ENCODE measurements around the gene NAXE.
"Not testable (repeated sequence)": the region's sequence is repeated elsewhere in the genome, so short reads cannot be mapped to it uniquely, and the experiment has no call there.

The NAXE gene

DNA sequence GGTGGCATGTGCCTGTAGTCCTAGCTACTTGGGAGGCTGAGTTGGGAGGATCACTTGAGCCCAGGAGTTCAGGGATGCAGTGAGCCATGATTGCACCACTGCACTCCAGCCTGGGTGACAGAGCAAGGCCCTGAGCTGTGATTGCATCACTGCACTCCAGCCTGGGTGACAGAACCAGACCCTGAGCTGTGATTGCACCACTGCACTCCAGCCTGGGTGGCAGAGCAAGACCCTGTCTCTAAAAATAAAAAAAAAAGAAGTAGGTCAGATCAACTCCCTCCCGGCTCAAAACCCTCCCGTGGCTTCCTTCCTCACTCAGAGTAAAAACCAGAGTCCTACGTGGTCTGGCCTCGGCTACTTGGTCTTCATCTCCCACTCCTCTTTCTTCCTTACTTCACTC lies 38.6 kb upstream of the NAXE start:
- H3K27me3 ChIP-seq (ENCODE audit: insufficient read depth, low read length); H3K4me1 ChIP-seq (ENCODE audit: insufficient read depth, low read length); H3K27ac ChIP-seq (ENCODE audit: low read length); H3K9me3 ChIP-seq (ENCODE audit: insufficient read depth, low read depth, low read length); H3K9ac ChIP-seq (ENCODE audit: low read depth, low read length); H3K4me3 ChIP-seq (ENCODE audit: low read length): not testable (repeated sequence)
- peaks cover 75% of the 10 kb centered on the region for H3K36me3 ChIP-seq (ENCODE audit: insufficient read depth, low read depth, low read length)

DNA sequence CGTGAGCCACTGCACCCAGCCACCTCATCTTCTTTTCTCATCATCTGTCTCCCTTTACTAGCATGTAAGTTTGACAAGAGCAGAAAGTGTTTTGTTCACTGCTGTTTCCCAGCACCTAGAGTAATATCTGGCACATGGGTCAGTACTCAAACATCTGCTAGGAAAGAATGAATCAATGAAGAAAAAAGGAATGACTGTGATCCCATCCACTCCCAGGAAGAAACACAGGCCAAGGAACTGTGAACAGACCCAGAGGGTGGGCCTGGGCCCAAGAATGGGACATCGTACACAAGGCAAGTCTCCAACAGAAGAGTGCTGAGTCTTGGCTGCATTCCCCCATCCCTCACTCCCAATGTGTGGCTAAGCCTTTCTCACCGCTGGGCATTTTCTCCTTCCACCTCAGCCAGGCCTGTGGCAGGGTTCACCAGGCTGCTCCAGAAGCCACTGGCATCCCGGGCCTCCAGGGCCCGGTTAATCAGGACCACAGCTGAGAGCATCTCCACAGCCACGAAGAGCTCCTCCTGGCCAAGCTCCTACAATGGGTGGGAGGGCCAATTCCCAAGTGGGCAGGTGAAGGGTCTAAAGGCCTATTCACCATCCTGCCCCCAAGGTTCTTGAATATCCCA lies 37.6 kb upstream of the NAXE start:
- no peak overlapping the region for H3K4me3 ChIP-seq (ENCODE audit: low read length)
- H3K9ac ChIP-seq (ENCODE audit: low read depth, low read length), result no peak overlapping the region
- H3K9me3 ChIP-seq (ENCODE audit: insufficient read depth, low read depth, low read length), result no peaks in the 10 kb centered on the region
- no peaks in the 10 kb centered on the region for H3K4me1 ChIP-seq (ENCODE audit: insufficient read depth, low read length)
- peaks cover 65% of the 10 kb centered on the region for H3K36me3 ChIP-seq (ENCODE audit: insufficient read depth, low read depth, low read length)
- H3K27ac ChIP-seq (ENCODE audit: low read length), result no peak overlapping the region
- H3K27me3 ChIP-seq (ENCODE audit: insufficient read depth, low read length), result no peaks in the 10 kb centered on the region

DNA sequence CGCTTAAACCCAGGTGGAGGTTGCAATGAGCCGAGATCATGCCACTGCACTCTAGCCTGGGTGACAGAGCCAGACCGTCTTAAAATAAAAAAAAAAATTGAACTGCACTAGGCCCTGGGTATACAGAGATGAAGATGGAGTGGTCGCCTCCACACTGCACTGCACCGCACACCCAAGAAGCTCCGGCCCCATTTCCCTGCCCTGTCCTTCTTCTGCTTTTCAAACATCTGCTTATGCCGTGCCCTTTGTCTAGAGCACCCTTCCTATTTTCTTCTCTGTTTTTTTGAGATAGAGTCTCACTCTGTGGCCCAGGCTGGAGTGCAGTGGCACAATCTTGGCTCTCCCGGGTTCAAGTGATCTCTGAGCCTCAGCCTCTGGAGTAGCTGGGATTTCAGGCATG lies 36.6 kb upstream of the NAXE start:
- H3K36me3 ChIP-seq (ENCODE audit: insufficient read depth, low read depth, low read length), result peaks cover 70% of the 10 kb centered on the region
- H3K9ac ChIP-seq (ENCODE audit: low read depth, low read length), result no peak overlapping the region
- H3K9me3 ChIP-seq (ENCODE audit: insufficient read depth, low read depth, low read length), result no peaks in the 10 kb centered on the region
- H3K27me3 ChIP-seq (ENCODE audit: insufficient read depth, low read length), result no peaks in the 10 kb centered on the region
- no peak overlapping the region for H3K4me3 ChIP-seq (ENCODE audit: low read length)
- H3K27ac ChIP-seq (ENCODE audit: low read length), result no peak overlapping the region
- H3K4me1 ChIP-seq (ENCODE audit: insufficient read depth, low read length), result no peaks in the 10 kb centered on the region

DNA sequence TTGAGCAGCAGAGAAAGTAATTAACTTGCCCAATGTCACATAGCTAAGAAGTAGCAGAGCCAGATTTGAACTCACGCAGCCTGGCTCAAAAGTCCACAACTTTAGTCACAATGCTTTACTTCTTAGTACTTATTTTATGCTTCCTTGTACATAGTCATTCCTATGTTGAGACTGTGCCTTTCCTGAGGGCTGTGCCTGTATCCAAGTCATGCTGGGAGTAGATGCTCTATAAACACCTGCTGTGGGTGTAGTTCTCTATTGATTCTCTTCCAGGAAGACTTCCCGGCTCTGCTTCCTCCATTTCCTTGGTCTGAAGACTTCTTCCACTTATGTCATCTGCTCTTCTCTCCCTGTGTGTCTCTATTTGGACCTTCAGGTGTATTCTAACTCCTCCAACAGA lies 35.9 kb upstream of the NAXE start:
- no peaks in the 10 kb centered on the region for H3K27me3 ChIP-seq (ENCODE audit: insufficient read depth, low read length)
- no peaks in the 10 kb centered on the region for H3K4me1 ChIP-seq (ENCODE audit: insufficient read depth, low read length)
- H3K27ac ChIP-seq (ENCODE audit: low read length), result no peak overlapping the region
- peaks cover 70% of the 10 kb centered on the region for H3K36me3 ChIP-seq (ENCODE audit: insufficient read depth, low read depth, low read length)
- no peak overlapping the region for H3K9ac ChIP-seq (ENCODE audit: low read depth, low read length)
- H3K4me3 ChIP-seq (ENCODE audit: low read length), result no peak overlapping the region
- H3K9me3 ChIP-seq (ENCODE audit: insufficient read depth, low read depth, low read length), result no peaks in the 10 kb centered on the region

DNA sequence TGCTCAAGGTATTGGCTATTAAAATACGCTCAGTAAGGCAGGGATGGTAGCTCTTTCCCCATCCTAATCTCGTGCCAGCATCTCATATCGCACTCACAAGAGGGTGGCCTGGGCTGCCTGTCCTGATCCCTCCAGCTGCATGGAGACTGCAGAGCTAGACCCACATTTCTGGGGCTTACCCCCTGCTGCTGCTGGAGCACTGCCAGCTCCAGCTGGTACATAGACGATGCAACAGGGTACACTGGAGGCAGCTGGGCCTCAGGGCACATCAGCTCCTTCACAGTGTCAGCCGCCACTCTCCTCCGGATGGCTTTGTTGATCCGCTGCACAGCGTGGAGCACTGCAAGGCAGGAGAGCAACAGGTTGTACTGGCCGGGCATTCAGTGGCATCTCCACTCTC lies 35.2 kb upstream of the NAXE start:
- Histone ChIP-seq H3K36me3 (ENCODE audit: insufficient read depth, low read depth, low read length) (peaks cover 68% of the 10 kb centered on the region), H3K27ac (ENCODE audit: low read length) (no peak overlapping the region), H3K4me3 (ENCODE audit: low read length) (no peak overlapping the region), H3K27me3 (ENCODE audit: insufficient read depth, low read length) (no peaks in the 10 kb centered on the region), H3K9ac (ENCODE audit: low read depth, low read length) (no peak overlapping the region), H3K9me3 (ENCODE audit: insufficient read depth, low read depth, low read length) (no peaks in the 10 kb centered on the region), H3K4me1 (ENCODE audit: insufficient read depth, low read length) (no peaks in the 10 kb centered on the region)

DNA sequence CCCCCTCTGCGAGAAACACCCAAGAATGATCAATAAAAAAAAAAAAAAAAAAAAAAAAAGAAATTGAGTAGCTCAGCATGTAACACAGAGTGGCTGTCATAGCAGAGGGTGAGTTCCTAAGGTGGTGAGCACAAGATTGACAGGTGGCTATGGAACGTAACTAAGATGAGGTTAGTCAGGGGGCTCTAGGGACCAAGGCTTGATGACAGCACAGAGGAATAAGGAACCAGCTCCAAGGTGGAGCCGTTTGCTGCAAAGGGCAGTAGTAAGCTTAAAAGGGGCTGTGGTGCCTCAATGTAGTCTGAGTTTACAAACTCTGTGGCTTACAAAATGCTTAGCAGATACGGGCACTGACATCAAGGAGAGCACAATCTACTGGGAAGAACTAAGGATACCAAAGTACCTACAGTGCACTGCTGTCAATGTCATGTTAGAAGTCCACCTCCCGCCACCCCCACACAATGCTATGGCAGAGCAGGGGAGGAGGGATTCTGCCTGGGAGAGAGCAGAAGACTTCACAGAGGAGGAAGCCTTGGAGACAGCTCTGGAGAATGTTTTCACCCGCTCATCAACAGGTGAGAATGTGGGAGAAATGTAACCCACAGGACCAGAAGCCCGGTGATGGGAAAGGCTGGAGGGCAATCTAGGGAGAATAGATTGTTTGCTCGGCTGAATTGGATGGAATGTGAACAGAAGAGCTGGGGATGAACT lies 32.3 kb upstream of the NAXE start:
- Histone ChIP-seq H3K4me1 (ENCODE audit: insufficient read depth, low read length) (no peaks in the 10 kb centered on the region), H3K27ac (ENCODE audit: low read length) (no peak overlapping the region), H3K9me3 (ENCODE audit: insufficient read depth, low read depth, low read length) (no peaks in the 10 kb centered on the region), H3K27me3 (ENCODE audit: insufficient read depth, low read length) (no peaks in the 10 kb centered on the region), H3K4me3 (ENCODE audit: low read length) (no peak overlapping the region), H3K9ac (ENCODE audit: low read depth, low read length) (no peak overlapping the region), H3K36me3 (ENCODE audit: insufficient read depth, low read depth, low read length) (peaks cover 73% of the 10 kb centered on the region)

DNA sequence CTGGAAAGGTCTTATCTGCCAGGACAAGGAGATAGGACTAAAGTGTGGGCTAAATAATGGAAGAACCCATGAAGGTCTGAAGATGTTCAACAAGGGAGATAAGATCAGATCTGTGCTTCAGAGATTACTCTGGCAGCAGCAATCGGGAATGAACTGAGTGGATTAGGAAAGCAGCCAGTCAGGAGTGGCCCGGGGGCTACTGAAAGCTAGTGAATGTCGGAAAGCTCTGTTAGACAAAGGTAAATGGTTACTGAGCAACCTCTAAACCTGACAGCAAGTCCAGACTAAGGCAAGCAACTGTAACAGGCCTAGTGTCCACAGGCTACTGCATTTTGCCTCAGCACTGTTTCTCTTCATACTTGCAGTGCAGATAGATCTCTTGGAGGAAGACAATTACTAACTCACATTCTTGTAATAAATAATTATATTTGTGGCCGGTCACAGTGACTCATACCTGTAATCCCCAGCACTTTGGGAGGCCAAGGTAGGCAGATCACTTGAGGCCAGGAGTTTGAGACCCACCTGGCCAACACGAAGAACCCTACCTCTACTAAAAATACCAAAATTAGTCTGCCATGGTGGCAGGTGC lies 31.7 kb upstream of the NAXE start:
- no peaks in the 10 kb centered on the region for H3K27me3 ChIP-seq (ENCODE audit: insufficient read depth, low read length)
- H3K9me3 ChIP-seq (ENCODE audit: insufficient read depth, low read depth, low read length), result no peaks in the 10 kb centered on the region
- H3K4me3 ChIP-seq (ENCODE audit: low read length), result no peak overlapping the region
- no peaks in the 10 kb centered on the region for H3K4me1 ChIP-seq (ENCODE audit: insufficient read depth, low read length)
- no peak overlapping the region for H3K27ac ChIP-seq (ENCODE audit: low read length)
- no peak overlapping the region for H3K9ac ChIP-seq (ENCODE audit: low read depth, low read length)
- H3K36me3 ChIP-seq (ENCODE audit: insufficient read depth, low read depth, low read length), result peaks cover 73% of the 10 kb centered on the region

DNA sequence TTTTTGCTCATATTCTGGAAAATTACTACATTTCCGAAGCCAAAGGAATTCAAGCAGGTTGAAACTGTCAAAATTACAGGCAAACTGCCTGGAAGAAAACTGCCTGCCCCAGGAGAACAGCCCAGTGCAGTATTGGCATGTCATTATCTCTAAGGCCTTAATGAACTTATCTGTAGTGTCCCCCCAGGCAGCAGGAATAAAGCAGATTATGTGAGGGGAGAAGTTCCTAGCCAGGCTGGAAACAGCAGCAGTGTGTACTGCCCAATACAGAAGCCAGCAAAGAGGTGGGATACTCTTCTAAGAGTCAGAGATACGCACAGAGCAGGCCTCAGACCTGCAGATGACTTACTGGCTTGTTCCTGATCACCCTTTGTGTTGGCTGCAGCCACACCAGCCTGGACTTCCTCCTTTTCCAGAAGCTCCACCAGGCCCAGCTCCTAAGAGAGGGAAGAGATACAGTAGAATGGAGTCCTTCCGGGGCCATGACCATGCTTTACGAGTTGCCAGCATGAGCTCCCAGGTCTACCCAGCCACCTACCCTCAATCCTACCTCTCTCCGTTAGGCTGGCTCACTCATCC lies 30.9 kb upstream of the NAXE start:
- peaks cover 70% of the 10 kb centered on the region for H3K36me3 ChIP-seq (ENCODE audit: insufficient read depth, low read depth, low read length)
- no peak overlapping the region for H3K9ac ChIP-seq (ENCODE audit: low read depth, low read length)
- no peak overlapping the region for H3K4me3 ChIP-seq (ENCODE audit: low read length)
- no peaks in the 10 kb centered on the region for H3K4me1 ChIP-seq (ENCODE audit: insufficient read depth, low read length)
- no peaks in the 10 kb centered on the region for H3K27me3 ChIP-seq (ENCODE audit: insufficient read depth, low read length)
- H3K27ac ChIP-seq (ENCODE audit: low read length), result no peak overlapping the region
- H3K9me3 ChIP-seq (ENCODE audit: insufficient read depth, low read depth, low read length), result no peaks in the 10 kb centered on the region

DNA sequence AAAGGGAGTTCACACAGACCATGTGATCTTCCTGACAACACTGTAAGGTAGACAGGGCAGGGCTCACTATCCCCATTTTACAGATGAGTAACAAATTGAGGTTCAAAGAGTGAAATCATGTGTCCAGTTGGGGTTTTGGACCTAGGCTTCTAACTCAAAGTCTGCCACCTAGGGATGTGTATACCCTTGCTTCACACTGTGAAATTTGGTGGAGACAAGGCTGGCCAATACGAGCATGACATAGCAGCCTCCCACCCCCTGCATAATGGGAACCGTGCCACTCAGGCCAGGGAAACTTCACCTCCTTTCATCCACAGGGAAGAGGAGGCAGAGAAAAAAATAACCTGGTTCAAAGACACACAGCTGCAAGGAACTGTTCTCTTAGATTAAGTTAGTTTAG lies 26.1 kb upstream of the NAXE start:
- Histone ChIP-seq H3K27me3 (ENCODE audit: insufficient read depth, low read length) (no peaks in the 10 kb centered on the region), H3K4me1 (ENCODE audit: insufficient read depth, low read length) (no peaks in the 10 kb centered on the region), H3K27ac (ENCODE audit: low read length) (no peak overlapping the region), H3K9ac (ENCODE audit: low read depth, low read length) (no peak overlapping the region), H3K36me3 (ENCODE audit: insufficient read depth, low read depth, low read length) (peaks cover 67% of the 10 kb centered on the region), H3K9me3 (ENCODE audit: insufficient read depth, low read depth, low read length) (no peaks in the 10 kb centered on the region), H3K4me3 (ENCODE audit: low read length) (no peak overlapping the region)

DNA sequence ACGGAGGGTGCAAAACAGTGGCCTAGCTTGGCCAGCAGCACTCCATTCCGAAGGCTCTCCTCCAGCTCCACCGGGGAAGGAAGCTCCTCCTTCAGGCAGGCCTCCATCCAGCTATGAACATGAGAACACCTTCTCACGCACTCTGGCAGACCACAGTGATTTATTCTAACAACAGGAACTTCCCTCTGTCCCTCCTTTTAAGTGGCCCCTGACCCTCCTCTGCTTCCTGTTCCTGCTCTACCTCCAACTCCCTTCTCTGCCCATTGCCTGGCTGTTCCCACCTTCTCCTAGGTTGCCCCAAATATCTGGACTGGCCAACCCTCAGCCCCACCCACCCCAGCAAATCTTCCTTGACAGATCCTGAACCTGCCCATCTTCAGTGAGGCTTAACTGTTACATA lies 25.1 kb upstream of the NAXE start:
- H3K4me3 ChIP-seq (ENCODE audit: low read length), result no peak overlapping the region
- H3K27ac ChIP-seq (ENCODE audit: low read length), result no peak overlapping the region
- H3K4me1 ChIP-seq (ENCODE audit: insufficient read depth, low read length), result peaks cover 5% of the 10 kb centered on the region
- no peaks in the 10 kb centered on the region for H3K9me3 ChIP-seq (ENCODE audit: insufficient read depth, low read depth, low read length)
- H3K9ac ChIP-seq (ENCODE audit: low read depth, low read length), result no peak overlapping the region
- no peaks in the 10 kb centered on the region for H3K27me3 ChIP-seq (ENCODE audit: insufficient read depth, low read length)
- H3K36me3 ChIP-seq (ENCODE audit: insufficient read depth, low read depth, low read length), result peaks cover 60% of the 10 kb centered on the region

DNA sequence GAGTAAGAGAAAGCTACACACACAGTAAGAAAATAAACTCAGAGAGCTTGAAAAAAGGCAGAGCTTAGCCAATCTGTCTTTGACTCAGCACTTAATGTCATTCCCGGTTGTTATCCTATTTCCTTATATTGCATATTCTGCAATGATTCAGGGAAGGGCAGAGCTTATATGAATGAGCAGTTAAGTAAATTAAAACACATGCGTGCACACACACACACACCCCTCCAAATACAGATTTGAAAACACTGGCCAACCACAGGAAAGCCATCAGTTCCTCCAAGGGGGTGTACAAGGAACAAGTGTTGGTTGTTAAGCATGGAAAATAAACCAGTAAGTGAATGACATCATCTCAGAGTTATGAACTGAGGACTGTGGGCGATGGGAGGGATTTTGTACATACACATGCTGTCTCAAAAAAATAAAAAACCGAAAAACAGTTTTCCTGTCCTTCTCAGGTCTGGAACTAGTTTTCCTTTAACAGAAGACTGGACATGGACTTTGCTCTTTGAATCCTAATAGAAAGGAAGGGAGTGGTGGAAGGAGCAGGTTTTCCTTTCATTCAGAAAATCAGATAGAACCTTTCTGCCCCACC lies 20.2 kb upstream of the NAXE start:
- peaks cover 5% of the 10 kb centered on the region; the same call in 1 of the 2 replicates for H3K27me3 ChIP-seq (ENCODE audit: insufficient read depth, low read length)
- H3K9ac ChIP-seq (ENCODE audit: low read depth, low read length), result peak overlapping the region; percentile 85; the same call in 1 of the 2 replicates
- no peaks in the 10 kb centered on the region for H3K9me3 ChIP-seq (ENCODE audit: insufficient read depth, low read depth, low read length)
- H3K27ac ChIP-seq (ENCODE audit: low read length), result no peak overlapping the region
- peaks cover 6% of the 10 kb centered on the region for H3K4me1 ChIP-seq (ENCODE audit: insufficient read depth, low read length)
- H3K4me3 ChIP-seq (ENCODE audit: low read length), result peak overlapping the region; percentile 90
- peaks cover 20% of the 10 kb centered on the region for H3K36me3 ChIP-seq (ENCODE audit: insufficient read depth, low read depth, low read length)
